GM13977 (cell line): ENCODE data around the gene TMEM45A.
"Not testable (repeated sequence)": the region's sequence is repeated elsewhere in the genome, so short reads cannot be mapped to it uniquely, and the experiment has no call there.

ENCODE experiments used
- DNase-seq: peaks from one replicate; pipeline ENCODE4 v3.0.0; 2012; ENCODE audit warnings: low spot score
- in situ Hi-C: fragments of 300-500 bp; cut with MboI; formaldehyde crosslinking; loops from one replicate; pipeline ENCODE4 v1.12.0; 2022; ENCODE audit warnings: low sequenced_read_pairs, low pct_unique_long_range_greater_than_20kb, mixed read lengths, inconsistent platforms; ENCODE audit not compliant: unreplicated experiment
- TF ChIP-seq, protein P1 (sequence below): IDR thresholded peaks from 2 replicates; pipeline ENCODE4 v1.5.1; 2012; ENCODE audit warnings: mild to moderate bottlenecking, control low read depth; ENCODE audit not compliant: insufficient read depth; ENCODE audit errors: extremely low read depth, missing control alignments

Gene TMEM45A

DNA sequence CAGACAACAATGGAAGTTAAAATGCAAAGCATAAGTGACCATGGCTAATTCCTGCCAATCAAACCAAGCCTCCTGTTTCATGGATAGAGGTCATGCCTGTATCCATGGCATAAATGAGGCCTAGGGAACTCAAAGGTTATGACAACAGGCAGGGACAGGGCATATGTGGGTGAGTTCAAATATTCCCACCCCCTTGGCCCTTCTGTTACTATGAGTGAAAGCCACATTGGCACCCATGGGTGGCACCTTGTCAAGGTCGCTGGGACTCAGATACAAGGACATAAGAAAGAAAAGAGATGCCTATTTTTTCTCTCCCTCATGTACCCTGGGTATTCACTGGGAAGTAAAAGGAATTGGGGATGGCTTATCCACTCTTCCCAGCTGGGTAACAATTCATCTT lies 25.3 kb upstream of the TMEM45A start:
- DNase-seq: peak; percentile 0
- in situ Hi-C loops: no loop called here
- TF ChIP-seq, protein P1, sequence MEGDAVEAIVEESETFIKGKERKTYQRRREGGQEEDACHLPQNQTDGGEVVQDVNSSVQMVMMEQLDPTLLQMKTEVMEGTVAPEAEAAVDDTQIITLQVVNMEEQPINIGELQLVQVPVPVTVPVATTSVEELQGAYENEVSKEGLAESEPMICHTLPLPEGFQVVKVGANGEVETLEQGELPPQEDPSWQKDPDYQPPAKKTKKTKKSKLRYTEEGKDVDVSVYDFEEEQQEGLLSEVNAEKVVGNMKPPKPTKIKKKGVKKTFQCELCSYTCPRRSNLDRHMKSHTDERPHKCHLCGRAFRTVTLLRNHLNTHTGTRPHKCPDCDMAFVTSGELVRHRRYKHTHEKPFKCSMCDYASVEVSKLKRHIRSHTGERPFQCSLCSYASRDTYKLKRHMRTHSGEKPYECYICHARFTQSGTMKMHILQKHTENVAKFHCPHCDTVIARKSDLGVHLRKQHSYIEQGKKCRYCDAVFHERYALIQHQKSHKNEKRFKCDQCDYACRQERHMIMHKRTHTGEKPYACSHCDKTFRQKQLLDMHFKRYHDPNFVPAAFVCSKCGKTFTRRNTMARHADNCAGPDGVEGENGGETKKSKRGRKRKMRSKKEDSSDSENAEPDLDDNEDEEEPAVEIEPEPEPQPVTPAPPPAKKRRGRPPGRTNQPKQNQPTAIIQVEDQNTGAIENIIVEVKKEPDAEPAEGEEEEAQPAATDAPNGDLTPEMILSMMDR: no peak

GRCh38 chr3:100468676-100469075 lies 23.7 kb upstream of the TMEM45A start:
- DNase-seq: no peak
- in situ Hi-C loops: no loop called here
- TF ChIP-seq, protein P1: no peak

- TF ChIP-seq, protein P1: no peak
- in situ Hi-C loops: no loop called here
- no peak for DNase-seq
Observed at GRCh38 chr3:100470951-100471350, 21.5 kb upstream of the TMEM45A start.

GRCh38 chr3:100471444-100471843 lies 21.0 kb upstream of the TMEM45A start:
- TF ChIP-seq, protein P1: no peak
- DNase-seq: no peak
- in situ Hi-C loops: no loop called here

- in situ Hi-C loops, DNase-seq: not testable (repeated sequence)
Observed at GRCh38 chr3:100477851-100478360, 14.5 kb upstream of the TMEM45A start.

- in situ Hi-C loops, DNase-seq: not testable (repeated sequence)
Observed at GRCh38 chr3:100478521-100478920, 13.9 kb upstream of the TMEM45A start.

DNA sequence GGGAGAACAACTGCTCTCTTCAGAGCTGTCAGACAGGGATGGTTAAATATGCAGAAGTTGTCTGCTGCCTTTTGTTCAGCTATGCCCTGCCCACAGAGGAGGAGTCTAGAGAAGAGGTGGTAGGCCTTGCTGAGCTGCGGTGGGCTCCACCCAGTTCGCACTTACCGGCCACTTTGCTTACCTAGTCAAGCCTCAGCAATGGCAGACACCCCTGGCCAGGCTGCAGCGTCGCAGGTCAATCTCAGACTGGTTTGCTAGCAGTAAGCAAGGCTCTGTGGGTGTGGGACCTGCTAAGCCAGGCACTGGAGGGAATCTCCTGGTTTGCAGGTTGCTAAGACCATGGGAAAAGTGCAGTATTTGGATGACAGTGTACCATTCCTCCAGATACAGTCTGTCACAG lies 12.3 kb upstream of the TMEM45A start:
- DNase-seq: no peak
- TF ChIP-seq, protein P1: no peak
- in situ Hi-C loops: no loop called here

DNA sequence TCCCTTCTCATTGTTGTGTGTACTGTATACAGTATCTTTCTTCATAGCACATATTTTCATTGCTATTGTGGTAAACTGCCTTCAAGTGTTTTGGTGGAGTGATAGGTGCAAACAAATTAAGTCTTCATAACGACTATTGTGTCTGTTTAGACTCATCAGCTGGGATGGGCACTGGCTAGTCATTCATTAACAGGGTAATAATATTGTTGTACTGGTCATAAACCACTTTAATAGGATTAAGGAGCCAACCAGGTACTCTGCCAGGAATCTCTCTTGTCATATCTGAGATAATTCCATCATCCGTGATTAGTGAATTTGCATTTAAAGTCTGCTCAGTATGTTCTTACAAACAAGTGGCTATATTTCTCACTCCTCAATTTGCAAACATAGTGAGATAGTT lies 10.2 kb upstream of the TMEM45A start:
- in situ Hi-C loops: no loop called here

More for the DNA sequence above, 10.2 kb upstream of the TMEM45A start:
- DNase-seq: no peak
- TF ChIP-seq, protein P1: no peak
